ENCODE results near the gene BCDIN3D.

BCDIN3D gene

DNA sequence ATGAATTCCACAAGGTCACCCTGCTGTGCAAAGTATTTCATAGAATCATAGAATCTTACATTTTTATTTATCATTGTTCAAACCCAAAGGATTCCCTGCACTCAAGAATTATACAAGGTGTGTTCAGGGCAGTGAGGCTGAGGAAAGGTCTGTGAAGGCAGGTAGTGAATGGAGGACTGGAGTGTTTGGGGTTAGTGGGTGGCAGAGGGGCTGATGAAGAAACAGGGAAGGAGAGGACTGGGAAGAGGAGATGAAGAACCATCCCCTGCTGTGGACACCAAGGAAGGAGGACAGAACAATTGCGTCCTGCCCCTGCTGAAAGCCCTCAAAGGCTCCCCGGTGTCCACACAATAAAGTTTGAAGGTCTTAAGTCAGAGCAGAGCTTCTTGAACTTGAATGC, 10.8 kb upstream of the BCDIN3D start:
- H3K4me3 ChIP-seq (ENCODE audit: low read depth, low read length) = no peak overlapping the region
- H3K27me3 ChIP-seq (ENCODE audit: control insufficient read depth, insufficient read depth, low read length) = peaks cover 7% of the 10 kb centered on the region
- H3K27ac ChIP-seq (ENCODE audit: low read depth, low read length) = no peak overlapping the region
- H3K36me3 ChIP-seq (ENCODE audit: control insufficient read depth, insufficient read depth, low read length) = no peaks in the 10 kb centered on the region
- H3K4me1 ChIP-seq (ENCODE audit: control insufficient read depth, insufficient read depth, low read length) = no peaks in the 10 kb centered on the region
- H3K9me3 ChIP-seq (ENCODE audit: control insufficient read depth, insufficient read depth, low read depth, low read length) = 0 out of 2 replicates have a peak, but pooled peaks cover 2% of the 10 kb centered on the region
- no peak overlapping the region for H3K9ac ChIP-seq (ENCODE audit: low read length)

DNA sequence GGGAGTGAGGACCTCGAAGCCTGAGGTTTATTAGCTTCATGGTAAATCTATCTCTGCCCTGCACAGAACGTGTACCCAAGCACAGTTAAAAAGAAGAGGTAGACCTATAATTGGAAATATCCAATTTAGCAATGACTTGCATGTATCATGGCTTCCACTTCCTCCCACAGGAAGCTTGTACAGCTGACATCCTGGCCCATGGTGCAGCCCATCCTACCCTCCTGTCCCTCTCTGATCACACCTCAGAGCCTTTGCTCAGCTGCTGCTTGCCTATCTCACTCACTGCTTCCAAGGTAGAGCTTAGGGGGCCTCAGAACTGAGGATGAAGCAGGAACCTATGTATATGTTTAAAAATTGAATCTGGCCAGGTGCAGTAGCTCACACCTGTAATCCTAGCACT, 4.3 kb upstream of the BCDIN3D start:
- H3K27me3 ChIP-seq (ENCODE audit: control insufficient read depth, insufficient read depth, low read length) = peaks cover 15% of the 10 kb centered on the region
- H3K36me3 ChIP-seq (ENCODE audit: control insufficient read depth, insufficient read depth, low read length) = no peaks in the 10 kb centered on the region
- H3K9me3 ChIP-seq (ENCODE audit: control insufficient read depth, insufficient read depth, low read depth, low read length) = no peaks in the 10 kb centered on the region
- no peak overlapping the region for H3K4me3 ChIP-seq (ENCODE audit: low read depth, low read length)
- H3K9ac ChIP-seq (ENCODE audit: low read length) = no peak overlapping the region
- H3K27ac ChIP-seq (ENCODE audit: low read depth, low read length) = no peak overlapping the region
- H3K4me1 ChIP-seq (ENCODE audit: control insufficient read depth, insufficient read depth, low read length) = peaks cover 6% of the 10 kb centered on the region; the same call in 1 of the 2 replicates

- Histone ChIP-seq H3K27me3 (ENCODE audit: control insufficient read depth, insufficient read depth, low read length) (peaks cover 15% of the 10 kb centered on the region), H3K4me3 (ENCODE audit: low read depth, low read length) (no peak overlapping the region), H3K27ac (ENCODE audit: low read depth, low read length) (no peak overlapping the region), H3K36me3 (ENCODE audit: control insufficient read depth, insufficient read depth, low read length) (no peaks in the 10 kb centered on the region), H3K9ac (ENCODE audit: low read length) (no peak overlapping the region), H3K4me1 (ENCODE audit: control insufficient read depth, insufficient read depth, low read length) (peaks cover 11% of the 10 kb centered on the region; the same call in 1 of the 2 replicates), H3K9me3 (ENCODE audit: control insufficient read depth, insufficient read depth, low read depth, low read length) (no peaks in the 10 kb centered on the region)
Measured at GRCh38 chr12:49846032-49846431, 3.1 kb upstream of the BCDIN3D start.

GRCh38 chr12:49843876-49844437, 1.1 kb upstream of the BCDIN3D start:
- Histone ChIP-seq H3K36me3 (ENCODE audit: control insufficient read depth, insufficient read depth, low read length) (no peaks in the 10 kb centered on the region), H3K4me1 (ENCODE audit: control insufficient read depth, insufficient read depth, low read length) (peaks cover 11% of the 10 kb centered on the region; the same call in 1 of the 2 replicates), H3K4me3 (ENCODE audit: low read depth, low read length) (no peak overlapping the region), H3K27ac (ENCODE audit: low read depth, low read length) (no peak overlapping the region), H3K9me3 (ENCODE audit: control insufficient read depth, insufficient read depth, low read depth, low read length) (no peaks in the 10 kb centered on the region), H3K27me3 (ENCODE audit: control insufficient read depth, insufficient read depth, low read length) (peaks cover 10% of the 10 kb centered on the region), H3K9ac (ENCODE audit: low read length) (no peak overlapping the region)

DNA sequence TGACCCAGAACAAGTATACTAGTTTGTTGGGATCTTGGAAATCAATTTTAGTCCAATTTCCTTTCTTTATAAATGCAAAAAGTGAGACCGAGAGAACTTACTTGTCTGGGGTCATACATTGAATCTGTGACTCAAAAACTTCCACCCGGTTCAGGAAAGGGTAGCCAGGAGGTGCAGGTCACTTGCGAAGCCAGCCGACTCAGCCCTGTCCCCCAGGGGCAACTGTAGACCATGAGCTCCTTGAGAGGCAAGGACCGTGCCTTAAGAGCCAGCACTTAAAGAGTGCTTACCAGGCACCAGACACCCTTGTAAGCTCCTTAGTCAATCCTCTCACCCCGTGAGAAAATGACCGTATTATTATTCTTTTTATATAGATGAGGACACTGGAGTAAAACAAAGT, 505 bp upstream of the BCDIN3D start:
- H3K27ac ChIP-seq (ENCODE audit: low read depth, low read length) = no peak overlapping the region
- peak overlapping the region; percentile 77 for H3K9ac ChIP-seq (ENCODE audit: low read length)
- H3K27me3 ChIP-seq (ENCODE audit: control insufficient read depth, insufficient read depth, low read length) = peaks cover 5% of the 10 kb centered on the region
- H3K4me1 ChIP-seq (ENCODE audit: control insufficient read depth, insufficient read depth, low read length) = peaks cover 11% of the 10 kb centered on the region; the same call in 1 of the 2 replicates
- H3K4me3 ChIP-seq (ENCODE audit: low read depth, low read length) = peak overlapping the region; percentile 83
- H3K9me3 ChIP-seq (ENCODE audit: control insufficient read depth, insufficient read depth, low read depth, low read length) = no peaks in the 10 kb centered on the region
- H3K36me3 ChIP-seq (ENCODE audit: control insufficient read depth, insufficient read depth, low read length) = no peaks in the 10 kb centered on the region

DNA sequence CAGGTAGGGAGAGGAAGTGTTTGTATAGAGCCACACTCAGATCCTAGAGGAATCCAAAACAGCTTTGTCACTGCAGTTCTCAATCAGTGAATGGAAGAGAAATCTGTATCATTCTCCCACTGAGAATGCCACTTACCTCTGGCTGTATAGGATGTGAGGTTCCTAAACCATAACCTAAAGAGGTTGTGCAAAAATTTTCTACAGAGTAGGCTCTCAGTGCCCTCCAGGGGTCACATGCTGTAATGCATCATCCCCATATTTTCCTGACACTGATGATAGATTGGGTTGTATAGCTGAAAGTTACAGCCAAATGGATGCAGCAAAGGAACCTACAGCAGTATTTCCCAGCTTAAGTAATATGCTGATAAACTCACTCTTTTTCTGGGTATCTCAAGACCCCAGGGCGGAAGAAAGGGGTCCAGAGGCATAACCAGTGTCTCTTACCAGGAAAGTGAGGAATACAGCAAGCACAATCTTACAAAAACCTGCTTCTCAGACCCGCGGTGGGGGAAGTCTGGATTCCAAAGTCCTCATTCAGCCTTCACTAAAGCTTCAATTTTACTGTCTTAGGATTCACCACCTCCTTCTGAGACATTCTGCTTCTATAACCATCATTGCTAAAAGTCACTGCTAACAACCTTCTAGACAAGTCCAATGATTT, 3.8 kb downstream of the BCDIN3D start:
- Histone ChIP-seq H3K9me3 (ENCODE audit: control insufficient read depth, insufficient read depth, low read depth, low read length) (no peaks in the 10 kb centered on the region), H3K27me3 (ENCODE audit: control insufficient read depth, insufficient read depth, low read length) (no peaks in the 10 kb centered on the region), H3K4me3 (ENCODE audit: low read depth, low read length) (no peak overlapping the region), H3K4me1 (ENCODE audit: control insufficient read depth, insufficient read depth, low read length) (peaks cover 11% of the 10 kb centered on the region; the same call in 1 of the 2 replicates), H3K9ac (ENCODE audit: low read length) (no peak overlapping the region), H3K27ac (ENCODE audit: low read depth, low read length) (no peak overlapping the region), H3K36me3 (ENCODE audit: control insufficient read depth, insufficient read depth, low read length) (no peaks in the 10 kb centered on the region)

GRCh38 chr12:49832836-49833421, 10.0 kb downstream of the BCDIN3D start:
- no peaks in the 10 kb centered on the region for H3K27me3 ChIP-seq (ENCODE audit: control insufficient read depth, insufficient read depth, low read length)
- no peak overlapping the region for H3K4me3 ChIP-seq (ENCODE audit: low read depth, low read length)
- H3K9ac ChIP-seq (ENCODE audit: low read length) = no peak overlapping the region
- H3K27ac ChIP-seq (ENCODE audit: low read depth, low read length) = no peak overlapping the region
- no peaks in the 10 kb centered on the region for H3K9me3 ChIP-seq (ENCODE audit: control insufficient read depth, insufficient read depth, low read depth, low read length)
- H3K4me1 ChIP-seq (ENCODE audit: control insufficient read depth, insufficient read depth, low read length) = peaks cover 9% of the 10 kb centered on the region; the same call in 1 of the 2 replicates
- no peaks in the 10 kb centered on the region for H3K36me3 ChIP-seq (ENCODE audit: control insufficient read depth, insufficient read depth, low read length)

- Histone ChIP-seq H3K27me3 (ENCODE audit: control insufficient read depth, insufficient read depth, low read length) (no peaks in the 10 kb centered on the region), H3K4me3 (ENCODE audit: low read depth, low read length) (no peak overlapping the region), H3K4me1 (ENCODE audit: control insufficient read depth, insufficient read depth, low read length) (peaks cover 15% of the 10 kb centered on the region), H3K9ac (ENCODE audit: low read length) (no peak overlapping the region), H3K9me3 (ENCODE audit: control insufficient read depth, insufficient read depth, low read depth, low read length) (no peaks in the 10 kb centered on the region), H3K36me3 (ENCODE audit: control insufficient read depth, insufficient read depth, low read length) (no peaks in the 10 kb centered on the region), H3K27ac (ENCODE audit: low read depth, low read length) (no peak overlapping the region)
Measured at GRCh38 chr12:49831717-49832116, 11.2 kb downstream of the BCDIN3D start.

- Histone ChIP-seq H3K4me1 (ENCODE audit: control insufficient read depth, insufficient read depth, low read length) (peaks cover 39% of the 10 kb centered on the region), H3K9me3 (ENCODE audit: control insufficient read depth, insufficient read depth, low read depth, low read length) (no peaks in the 10 kb centered on the region), H3K4me3 (ENCODE audit: low read depth, low read length) (peak within 1 kb of the TSS; percentile 66), H3K36me3 (ENCODE audit: control insufficient read depth, insufficient read depth, low read length) (no peaks in the 10 kb centered on the region), H3K27me3 (ENCODE audit: control insufficient read depth, insufficient read depth, low read length) (no peaks in the 10 kb centered on the region), H3K9ac (ENCODE audit: low read length) (peak within 1 kb of the TSS; percentile 69), H3K27ac (ENCODE audit: low read depth, low read length) (peak within 1 kb of the TSS; percentile 59; the same call in 1 of the 2 replicates)
Measured at GRCh38 chr12:49828133-49829091, 14.5 kb downstream of the BCDIN3D start, which contains the start of gene NCKAP5L. Gene NCKAP5L (minus strand): TSS chr12:49828413. CDS start chr12:49804044, 24,369 bp downstream.

DNA sequence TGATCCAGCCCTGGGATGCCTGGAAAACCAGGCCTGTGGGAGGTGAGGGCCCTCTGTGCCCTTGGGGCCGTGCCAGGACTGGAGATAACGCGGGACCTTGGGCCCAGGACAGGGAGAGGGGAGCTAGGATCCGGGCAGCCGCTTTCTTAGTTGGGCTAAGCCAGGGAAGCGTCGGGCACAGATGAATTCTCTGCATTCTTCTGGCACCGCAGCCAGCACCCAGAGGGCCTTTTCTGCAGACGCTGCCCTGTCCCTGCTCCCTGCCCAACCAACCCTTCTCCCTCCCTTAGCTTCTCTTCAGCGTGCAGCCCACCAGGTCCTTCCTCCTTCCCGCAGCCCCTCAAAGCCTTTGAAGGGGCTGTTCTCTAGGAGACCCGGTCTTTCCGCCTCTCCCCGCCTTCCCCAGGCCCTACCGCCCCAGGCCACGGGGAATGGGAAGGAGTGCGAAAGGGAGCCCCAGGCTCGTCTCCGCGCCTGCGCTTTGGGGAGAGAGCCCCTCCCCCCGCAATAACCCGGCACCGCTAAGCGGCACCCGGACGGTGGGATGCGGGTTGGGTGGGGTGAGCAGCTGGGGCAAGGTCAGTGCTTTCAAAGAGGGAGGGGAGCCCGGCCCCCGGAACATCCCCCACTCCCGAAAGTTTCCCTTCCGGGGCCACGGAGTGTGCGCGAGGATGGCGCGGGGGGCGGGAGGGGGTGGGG, 15.4 kb downstream of the BCDIN3D start:
- Histone ChIP-seq H3K9ac (ENCODE audit: low read length) (peak overlapping the region; percentile 69), H3K4me3 (ENCODE audit: low read depth, low read length) (peak overlapping the region; percentile 66), H3K4me1 (ENCODE audit: control insufficient read depth, insufficient read depth, low read length) (peaks cover 39% of the 10 kb centered on the region), H3K9me3 (ENCODE audit: control insufficient read depth, insufficient read depth, low read depth, low read length) (no peaks in the 10 kb centered on the region), H3K27me3 (ENCODE audit: control insufficient read depth, insufficient read depth, low read length) (no peaks in the 10 kb centered on the region), H3K36me3 (ENCODE audit: control insufficient read depth, insufficient read depth, low read length) (no peaks in the 10 kb centered on the region), H3K27ac (ENCODE audit: low read depth, low read length) (peak overlapping the region; percentile 6; the same call in 1 of the 2 replicates)

All from HUES6 (cell line).